Fibroblast of mammary gland (primary cell): ENCODE results near the gene ROGDI.

Experiments
- DNase-seq: peaks from one replicate; pipeline ENCODE4 v3.0.0-alpha.2; 2010; ENCODE audit warnings: low read depth
- H3K4me3 ChIP-seq: 2 replicates; pipeline ENCODE4 v1.5.1; 2011; ENCODE audit warnings: low read depth, mild to moderate bottlenecking, low read length, moderate library complexity; ENCODE audit not compliant: control insufficient read depth
- CTCF ChIP-seq: conservative IDR thresholded peaks from 2 replicates; pipeline ENCODE4 v1.5.1; 2011; ENCODE audit warnings: low read depth, low read length, inconsistent platforms; ENCODE audit not compliant: control insufficient read depth, insufficient read depth

ROGDI gene

GRCh38 chr16:4792951-4793513, 9.4 kb downstream of the ROGDI start:
- H3K4me3 ChIP-seq = no peak overlapping the region
- no peak for DNase-seq
- TF ChIP-seq CTCF = no peak

- DNase-seq = no peak
- no peak for TF ChIP-seq CTCF
- no peak overlapping the region for H3K4me3 ChIP-seq
These were observed 11.6 kb downstream of the ROGDI start for GRCh38 chr16:4790871-4791270.

GRCh38 chr16:4790261-4790660, 12.2 kb downstream of the ROGDI start:
- no peak overlapping the region for H3K4me3 ChIP-seq
- no peak for TF ChIP-seq CTCF
- no peak for DNase-seq

- no peak overlapping the region for H3K4me3 ChIP-seq
- no peak for TF ChIP-seq CTCF
- no peak for DNase-seq
These were observed 13.5 kb downstream of the ROGDI start for GRCh38 chr16:4788910-4789309.

GRCh38 chr16:4788489-4788889, 13.9 kb downstream of the ROGDI start:
- DNase-seq = no peak
- TF ChIP-seq CTCF = no peak
- H3K4me3 ChIP-seq = no peak overlapping the region

GRCh38 chr16:4787627-4788482, 14.6 kb downstream of the ROGDI start, which contains the start of gene SEPTIN12:
SEPTIN12 (minus strand) TSS chr16:4788345; CDS start chr16:4787645, 700 bp downstream.
- no peak within 1 kb of the TSS for H3K4me3 ChIP-seq
- no peak for TF ChIP-seq CTCF
- no peak for DNase-seq
